Stimulated activated CD8-positive, alpha-beta memory T cell treated with anti-CD3 and anti-CD28 coated beads, Interleukin-2, amount 100 ng/mL, for 1 hour (primary cell): Measurements from ENCODE around the gene LRIF1.
"Not testable (repeated sequence)": the region's sequence is repeated elsewhere in the genome, so short reads cannot be mapped to it uniquely, and the experiment has no call there.

ENCODE experiments used
- DNase-seq, 2 donors: peaks; one replicate each; pipeline ENCODE4 v3.0.0-alpha.2; 2020; ENCODE audit warnings: low read depth in 2 of 2

The LRIF1 gene, protein sequence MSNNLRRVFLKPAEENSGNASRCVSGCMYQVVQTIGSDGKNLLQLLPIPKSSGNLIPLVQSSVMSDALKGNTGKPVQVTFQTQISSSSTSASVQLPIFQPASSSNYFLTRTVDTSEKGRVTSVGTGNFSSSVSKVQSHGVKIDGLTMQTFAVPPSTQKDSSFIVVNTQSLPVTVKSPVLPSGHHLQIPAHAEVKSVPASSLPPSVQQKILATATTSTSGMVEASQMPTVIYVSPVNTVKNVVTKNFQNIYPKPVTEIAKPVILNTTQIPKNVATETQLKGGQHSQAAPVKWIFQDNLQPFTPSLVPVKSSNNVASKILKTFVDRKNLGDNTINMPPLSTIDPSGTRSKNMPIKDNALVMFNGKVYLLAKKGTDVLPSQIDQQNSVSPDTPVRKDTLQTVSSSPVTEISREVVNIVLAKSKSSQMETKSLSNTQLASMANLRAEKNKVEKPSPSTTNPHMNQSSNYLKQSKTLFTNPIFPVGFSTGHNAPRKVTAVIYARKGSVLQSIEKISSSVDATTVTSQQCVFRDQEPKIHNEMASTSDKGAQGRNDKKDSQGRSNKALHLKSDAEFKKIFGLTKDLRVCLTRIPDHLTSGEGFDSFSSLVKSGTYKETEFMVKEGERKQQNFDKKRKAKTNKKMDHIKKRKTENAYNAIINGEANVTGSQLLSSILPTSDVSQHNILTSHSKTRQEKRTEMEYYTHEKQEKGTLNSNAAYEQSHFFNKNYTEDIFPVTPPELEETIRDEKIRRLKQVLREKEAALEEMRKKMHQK

DNA sequence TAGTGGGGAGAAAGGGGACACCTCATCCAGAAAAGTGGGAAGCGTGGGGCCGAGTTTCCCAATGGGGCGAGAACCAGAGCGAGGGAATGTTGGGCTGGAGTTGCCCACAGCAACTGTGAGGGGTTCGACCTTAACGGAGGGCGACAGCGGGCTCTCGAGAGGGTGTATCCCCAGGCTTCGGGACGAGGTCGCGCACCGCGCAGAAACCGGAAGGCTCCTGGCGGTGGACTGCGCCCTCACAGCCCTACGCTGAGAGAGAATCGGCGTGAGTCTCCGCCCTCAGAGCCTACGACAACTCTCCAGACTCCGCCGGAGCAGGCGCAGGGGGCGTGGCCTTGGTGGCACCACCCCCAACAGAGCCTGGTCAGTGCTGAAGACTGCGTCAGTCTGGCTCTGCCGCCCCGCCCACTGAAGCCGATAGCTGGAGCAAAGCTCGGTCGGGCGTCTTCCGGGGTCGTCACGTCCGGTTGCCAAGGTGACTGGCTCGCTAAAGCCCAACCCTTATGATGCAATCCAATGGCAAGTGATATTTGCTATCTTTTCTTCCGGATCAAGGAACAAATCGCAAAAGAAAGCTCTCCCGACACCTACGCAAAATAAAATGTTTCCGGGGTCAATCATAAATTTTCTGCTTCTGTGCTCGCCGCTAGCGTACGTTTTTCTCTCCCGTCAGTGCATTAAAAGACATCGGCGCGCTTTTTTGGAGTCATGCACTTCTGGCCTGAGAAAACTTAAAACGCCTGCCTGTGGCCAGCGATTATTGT, at the start of gene LRIF1:
Gene LRIF1, minus strand, starts transcription at position 232 of the 764 bp plus-strand sequence. CDS start 234 bp downstream, outside the sequence.
- peak; percentile 99 to 100 for DNase-seq

DNA sequence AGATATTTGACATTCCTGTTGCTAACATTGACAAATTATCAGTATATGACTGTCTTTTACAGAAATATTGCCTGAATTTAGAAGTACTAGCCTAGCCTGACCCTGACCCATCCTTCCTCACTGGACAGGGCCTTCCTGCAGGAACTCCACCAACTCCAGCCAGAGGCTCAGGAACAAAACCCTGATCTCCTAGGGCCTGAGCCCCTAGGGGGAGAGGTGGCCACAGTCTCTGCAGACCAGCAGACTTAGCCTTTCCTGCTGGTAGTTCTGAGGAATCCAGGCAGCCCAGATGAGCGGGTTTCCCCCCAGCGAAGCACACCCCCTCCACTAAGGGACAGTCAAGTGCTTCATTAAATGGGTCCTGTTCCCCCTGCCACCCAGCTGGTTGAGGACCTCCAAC, 44.3 kb upstream of the LRIF1 start:
- no peak for DNase-seq

DNA sequence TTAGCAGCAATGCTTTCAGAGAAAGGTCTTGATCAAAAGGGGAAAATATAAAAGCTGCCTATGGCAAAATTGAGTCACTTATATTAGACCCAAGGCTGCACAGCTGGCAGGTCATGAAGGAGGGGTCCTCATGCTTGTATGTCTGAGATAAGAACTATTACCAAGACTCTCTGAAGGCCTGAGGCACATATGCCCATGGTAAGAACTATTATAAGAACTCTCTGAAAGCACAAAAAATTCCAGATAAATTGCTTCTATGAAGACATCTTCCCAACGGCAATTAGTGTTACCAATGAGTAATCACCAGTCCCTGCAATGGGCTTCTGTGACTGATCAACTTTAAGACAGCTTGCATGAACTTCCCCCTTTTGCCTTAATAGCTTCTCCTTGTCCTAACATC, 42.8 kb upstream of the LRIF1 start:
- no peak for DNase-seq

DNA sequence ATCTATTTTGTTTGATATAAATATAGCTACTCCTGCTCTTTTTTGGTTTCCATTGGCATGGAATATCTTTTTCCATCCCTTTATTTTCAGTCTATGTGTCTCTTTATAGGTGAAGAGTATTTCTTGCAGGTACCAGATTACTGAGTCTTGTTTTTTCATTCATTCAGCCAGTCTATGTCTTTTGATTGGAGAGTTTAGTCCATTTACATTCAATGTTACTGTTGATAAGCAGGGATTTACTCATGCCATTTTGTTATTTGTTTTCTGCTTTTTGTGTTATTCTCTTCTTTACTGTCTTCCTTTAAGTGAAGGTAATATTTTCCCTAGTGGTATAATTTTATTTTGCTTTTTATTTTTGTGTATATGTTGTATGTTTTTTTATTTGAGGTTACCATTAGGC, 35.9 kb upstream of the LRIF1 start:
- DNase-seq: not testable (repeated sequence)

DNA sequence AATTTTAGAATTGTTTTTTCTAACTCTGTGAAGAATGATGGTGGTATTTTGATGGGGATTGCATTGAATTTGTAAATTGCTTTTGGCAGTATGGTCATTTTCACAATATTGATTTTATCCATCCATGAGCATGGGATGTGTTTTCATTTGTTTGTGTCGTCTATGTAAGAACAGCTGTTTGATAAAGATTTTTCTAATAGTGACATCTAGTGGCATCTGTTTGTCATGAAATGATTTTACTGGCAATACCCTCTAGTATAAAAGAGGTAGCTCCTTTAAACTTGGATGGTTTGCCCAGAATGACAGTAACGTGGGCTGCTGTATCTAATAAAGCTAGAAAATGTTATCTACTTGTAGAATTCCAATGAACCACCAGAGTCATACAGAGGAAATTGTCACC, 28.6 kb upstream of the LRIF1 start:
- not testable (repeated sequence) for DNase-seq

DNA sequence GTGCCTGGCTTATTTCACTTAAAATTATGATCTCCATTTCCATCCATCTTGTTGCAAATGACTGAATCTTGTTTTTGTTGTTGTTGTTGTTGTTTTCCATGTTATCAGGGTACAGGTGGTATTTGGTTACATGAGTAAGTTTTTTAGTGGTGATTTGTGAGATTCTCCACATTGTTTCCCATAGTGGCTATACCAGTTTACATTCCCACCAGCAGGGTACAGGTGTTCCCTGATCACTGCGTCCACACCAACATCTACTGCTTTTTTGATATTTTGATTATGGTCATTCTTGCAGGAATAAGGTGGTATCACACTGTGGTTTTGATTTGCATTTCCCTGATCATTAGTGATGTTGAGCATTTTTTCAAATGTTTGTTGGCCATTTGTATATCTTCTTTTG, 27.6 kb upstream of the LRIF1 start:
- not testable (repeated sequence) for DNase-seq

DNA sequence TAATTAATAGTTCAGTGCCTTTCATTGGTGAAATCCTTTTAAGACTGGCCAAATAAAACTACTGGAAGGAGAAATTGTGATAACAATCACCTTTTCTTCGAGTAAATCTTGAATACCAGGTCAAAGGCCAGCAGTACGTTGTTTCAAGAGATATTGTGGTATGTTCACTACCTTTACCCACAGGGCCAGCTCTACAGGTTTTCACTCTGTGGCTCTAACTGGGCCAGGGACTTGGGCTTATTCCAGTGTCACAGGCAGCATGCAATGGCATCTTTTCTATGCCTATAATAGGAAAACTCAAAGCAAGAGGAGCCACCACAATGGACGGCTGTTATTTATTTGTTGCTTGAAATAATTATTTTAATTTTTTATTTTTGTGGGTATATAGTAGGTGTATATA, 26.8 kb upstream of the LRIF1 start:
- DNase-seq: no peak

DNA sequence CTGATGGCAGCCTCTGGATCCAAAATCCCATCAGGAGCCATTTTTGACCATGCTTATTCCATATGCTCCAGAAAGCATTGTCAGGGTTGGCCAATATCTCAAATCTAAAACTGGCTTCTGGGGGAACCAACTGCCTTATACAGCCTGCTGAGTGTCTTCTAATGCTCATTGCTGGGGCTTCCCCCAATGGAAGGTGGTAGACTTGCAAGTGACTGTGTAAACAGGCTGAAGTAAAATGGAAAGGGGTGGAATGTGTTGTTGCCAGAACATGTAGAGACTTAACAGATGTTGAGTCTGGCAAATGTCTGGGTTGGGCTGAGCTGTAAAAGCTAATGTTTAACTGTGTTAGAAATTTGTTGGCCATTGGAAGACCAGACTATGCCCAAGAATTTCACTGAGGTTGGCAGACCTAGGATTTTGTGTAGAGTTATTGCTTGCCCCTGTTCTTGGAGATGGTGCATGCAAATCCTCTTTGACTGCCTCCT, 22.7 kb upstream of the LRIF1 start:
- DNase-seq: no peak

DNA sequence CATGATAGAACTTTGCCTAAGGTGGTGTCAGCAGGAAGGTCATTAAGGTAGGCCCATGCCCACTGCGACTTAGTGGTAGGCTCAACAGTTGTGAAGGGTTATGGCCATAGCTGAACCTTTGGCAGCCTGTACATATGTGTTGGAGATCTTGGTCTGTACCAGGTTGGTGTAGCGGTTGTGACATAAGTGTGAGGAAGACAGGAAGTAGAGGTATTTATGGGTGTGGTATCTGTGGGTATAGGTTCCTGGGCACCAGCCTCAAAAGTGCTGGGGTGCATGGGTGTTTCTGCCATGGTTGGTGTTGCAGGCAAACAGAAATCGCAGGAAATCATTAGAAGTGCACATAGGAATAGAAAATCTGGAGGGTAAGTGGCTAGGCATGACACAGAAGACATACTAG, 18.6 kb upstream of the LRIF1 start:
- no peak for DNase-seq

DNA sequence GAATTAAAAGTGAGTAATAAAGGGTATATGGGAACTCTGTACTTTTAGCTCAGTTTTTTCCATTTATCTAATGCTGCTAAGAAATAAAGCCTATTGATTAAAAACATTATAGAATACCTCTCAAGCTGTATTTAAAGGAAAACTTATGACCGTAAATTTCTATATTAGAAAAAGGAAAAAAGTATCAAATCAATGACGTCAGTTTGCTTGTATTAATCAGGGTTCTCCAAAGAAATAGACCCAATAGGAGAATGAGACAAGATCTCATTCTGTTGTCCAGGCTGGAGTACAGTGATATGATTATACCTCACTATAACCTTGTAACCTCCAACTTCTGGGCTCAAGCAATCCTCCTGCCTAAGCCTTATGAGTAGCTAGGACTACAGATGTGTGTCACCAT, 15.4 kb upstream of the LRIF1 start:
- no peak for DNase-seq

DNA sequence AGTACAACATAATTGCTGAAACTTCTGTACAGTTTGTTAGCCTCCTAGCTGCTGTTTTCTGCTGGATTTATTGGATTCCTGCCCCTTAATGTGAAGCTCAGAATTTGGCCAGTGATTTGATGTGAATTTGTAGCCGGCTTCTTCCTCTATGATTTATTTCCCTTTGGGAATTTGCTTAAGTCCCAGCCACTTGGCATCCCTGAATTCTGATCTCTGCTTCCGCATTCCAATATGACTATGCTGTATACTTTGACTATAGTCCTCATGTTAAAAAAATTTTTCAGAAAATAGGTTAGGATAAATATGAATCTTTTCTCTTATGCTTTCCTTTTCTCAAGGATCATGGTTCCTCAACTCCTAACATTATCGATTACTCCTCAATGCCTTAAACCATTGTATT, 12.4 kb upstream of the LRIF1 start:
- DNase-seq: no peak

DNA sequence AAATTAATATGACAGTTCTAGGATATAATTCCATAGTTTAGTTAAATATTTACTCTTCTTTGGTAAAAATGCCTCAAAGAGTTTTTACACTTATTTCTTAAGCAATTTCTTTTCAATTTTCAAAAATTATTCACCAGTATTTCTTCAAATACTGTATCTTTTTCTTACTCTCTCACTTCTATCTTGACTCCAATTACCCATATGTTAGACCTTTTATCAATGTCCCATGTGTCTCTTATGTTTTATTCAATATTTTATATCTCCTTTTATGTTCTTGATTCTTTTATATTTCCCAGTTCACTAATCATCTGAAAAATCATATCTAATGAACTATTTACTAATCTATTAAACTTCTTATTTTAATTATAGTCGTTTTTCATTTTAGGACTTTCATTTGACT, 11.5 kb upstream of the LRIF1 start:
- DNase-seq: no peak

DNA sequence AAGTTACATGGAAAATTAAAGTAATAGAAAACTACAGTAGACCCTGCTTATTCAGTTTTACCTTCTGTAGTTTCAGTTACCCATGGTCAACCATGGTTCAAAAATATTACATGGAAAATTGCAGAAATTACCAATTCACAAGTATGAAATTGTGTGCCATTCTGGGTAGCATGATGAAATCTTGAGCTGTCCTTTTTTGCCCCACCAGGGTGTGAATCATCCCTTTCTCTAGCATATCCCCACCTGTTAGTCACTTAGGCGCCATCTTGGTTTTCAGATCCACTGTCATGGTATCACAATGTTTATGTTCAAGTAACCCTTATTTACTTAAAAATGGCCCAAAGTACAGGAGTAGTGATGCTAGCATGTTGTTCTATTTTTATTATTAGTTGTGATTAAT, 3.5 kb upstream of the LRIF1 start:
- DNase-seq: no peak

DNA sequence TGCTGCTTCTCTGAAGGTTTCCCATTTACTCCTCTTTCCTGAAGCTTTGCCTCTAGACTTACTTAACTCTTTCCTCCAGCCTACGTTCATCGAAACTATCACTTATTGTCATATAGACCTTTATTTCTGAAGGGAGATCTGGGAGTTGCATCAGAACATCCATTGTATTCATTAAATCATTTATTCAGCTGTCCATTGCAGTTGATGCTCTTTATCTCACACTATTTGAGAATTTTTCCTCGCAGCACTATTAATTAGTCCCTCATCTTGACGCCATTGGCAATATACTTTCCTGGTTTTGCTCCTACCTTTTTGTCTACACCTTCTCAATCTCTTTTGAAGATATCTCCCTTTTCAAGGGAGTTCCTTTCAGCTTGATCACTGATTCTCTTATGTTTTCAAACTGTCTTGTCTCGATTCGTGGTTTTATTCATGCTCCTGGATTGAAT, 757 bp upstream of the LRIF1 start:
- no peak for DNase-seq

DNA sequence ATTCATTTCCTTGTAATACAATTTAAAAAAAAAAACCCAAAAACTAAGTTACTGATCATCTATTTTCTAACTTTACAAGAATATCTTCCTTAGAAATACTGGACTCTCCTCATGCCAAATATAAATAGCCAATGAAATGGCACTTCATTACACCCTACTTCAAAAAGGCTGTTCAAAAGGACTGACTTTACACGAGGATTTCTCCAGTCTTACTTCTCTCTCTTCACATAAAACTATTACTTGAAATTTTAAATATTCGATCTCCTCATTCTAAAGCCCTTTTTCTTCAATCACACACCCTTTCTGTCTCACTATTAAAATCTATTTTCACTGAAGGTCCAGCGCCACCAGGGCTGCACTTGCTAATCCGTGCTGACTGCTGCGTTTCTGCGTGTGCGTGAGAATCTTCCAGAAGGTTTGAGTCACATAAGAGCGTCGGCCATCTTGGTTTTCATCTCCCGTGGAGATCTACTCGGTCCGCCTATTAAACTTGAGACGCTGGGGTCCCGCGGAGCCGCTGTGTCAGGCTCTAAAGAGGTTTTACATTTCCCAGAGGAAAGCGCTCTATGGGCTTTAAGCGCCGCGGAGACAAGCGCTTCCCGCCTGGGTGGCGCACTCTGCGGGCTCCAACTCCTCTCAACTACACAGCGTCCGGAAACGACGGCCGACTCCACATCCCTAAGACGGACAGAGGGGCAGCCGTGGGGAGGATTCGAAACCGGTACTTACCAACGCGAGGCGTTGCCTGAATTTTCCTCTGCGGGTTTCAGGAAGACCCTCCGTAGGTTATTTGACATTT, 631 bp downstream of the LRIF1 start:
- peak; percentile 22 to 42 for DNase-seq

DNA sequence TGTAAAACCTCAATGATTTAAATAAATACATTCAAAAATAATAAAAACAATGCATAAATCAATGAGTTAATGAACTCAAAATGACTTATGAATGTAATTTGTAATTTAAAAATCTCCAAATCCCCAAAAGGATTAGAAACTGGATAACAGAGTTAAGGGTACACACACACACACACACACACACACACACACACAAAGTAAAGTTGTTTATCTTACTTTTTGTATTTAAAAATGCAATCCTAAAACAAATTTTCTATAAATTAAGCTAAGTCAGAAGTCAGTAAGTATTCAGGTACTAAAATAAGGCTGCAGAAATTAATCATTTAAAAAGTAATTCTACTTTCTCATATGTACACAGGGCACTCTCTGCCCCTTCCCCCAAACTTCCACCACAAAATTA, 1.8 kb downstream of the LRIF1 start:
- no peak for DNase-seq

DNA sequence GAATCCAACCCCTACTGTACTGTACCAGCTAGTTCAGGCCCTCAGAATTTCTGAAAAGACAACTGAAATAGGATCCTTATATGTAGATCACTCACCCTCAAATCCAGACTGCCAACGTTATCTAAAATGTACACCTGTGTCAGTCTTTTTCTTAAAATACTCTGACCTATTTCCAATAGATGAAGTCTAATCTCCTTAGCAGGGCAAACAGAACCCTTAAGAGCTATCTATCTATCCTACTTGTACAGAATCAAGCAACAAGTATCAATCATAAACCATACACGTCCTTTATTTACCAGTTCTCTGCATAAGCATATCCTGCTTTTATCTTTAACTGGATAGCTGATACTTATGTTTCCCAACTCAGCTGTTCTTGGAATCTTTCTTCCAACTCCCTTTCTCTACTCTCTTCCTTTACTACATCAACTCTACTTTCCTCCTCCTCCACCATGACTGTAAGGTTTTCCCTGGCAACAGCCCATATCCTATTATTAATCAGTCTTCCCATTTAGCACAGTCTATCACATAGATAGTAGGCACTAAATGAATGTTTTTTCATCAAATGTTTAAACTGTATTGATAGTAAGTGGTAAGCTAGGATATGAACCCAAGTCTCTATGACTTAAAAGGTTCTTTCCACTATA, 2.8 kb downstream of the LRIF1 start:
- DNase-seq: no peak

DNA sequence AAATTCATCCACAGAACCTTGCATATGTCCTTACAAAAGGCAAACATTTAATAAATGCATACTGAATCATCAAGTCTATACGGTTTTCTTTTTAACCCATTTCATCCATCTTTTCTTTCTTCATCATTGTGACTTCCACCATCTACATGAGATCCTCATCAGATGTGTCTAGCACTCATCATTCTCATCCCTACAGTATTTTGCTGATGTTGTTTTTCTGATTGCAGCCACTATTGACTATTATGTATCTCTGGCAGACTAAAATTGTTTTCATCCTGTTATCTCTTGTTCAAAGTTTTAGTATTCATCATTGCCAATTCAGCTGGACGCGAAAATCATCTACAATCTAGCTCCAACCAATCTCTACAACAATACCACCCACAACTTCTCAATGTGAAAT, 5.9 kb downstream of the LRIF1 start:
- DNase-seq: no peak

DNA sequence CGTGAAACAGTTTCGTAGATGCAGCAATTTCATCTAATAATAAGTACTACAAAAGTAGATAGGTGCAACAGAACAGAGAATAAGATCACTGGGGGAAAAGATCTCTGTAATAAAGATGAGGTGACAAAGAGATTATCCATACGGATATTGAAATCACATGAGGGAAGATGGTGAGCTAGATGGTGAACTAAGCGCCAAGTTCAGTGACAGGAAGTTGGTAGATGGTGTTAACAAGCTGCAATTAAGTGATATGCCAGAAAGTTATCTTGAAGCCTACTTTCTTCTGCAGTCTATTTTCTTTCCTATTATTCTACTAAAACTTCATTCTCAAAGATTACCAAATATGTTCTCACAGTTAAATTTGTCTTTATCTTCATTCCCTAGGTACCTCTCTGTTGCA, 7.1 kb downstream of the LRIF1 start:
- no peak for DNase-seq

DNA sequence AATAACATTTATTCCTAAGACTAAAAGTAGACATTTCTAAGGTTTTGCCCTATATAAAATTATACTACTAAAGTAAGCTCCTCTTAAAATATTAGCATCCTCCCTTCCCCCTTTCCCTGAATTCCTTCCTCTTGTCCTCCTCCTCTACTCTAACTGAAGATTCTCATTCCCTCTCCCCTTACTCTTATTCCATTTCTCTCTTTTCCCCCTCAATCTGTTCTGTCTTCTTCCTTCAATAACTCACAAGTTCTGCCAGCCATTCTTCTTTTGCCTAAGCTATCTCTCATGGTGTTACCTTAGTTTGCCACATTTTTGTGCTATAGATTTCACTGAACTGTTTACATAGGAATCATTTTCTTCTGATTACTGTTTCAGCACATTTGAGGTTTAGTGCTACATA, 10.7 kb downstream of the LRIF1 start:
- no peak for DNase-seq

DNA sequence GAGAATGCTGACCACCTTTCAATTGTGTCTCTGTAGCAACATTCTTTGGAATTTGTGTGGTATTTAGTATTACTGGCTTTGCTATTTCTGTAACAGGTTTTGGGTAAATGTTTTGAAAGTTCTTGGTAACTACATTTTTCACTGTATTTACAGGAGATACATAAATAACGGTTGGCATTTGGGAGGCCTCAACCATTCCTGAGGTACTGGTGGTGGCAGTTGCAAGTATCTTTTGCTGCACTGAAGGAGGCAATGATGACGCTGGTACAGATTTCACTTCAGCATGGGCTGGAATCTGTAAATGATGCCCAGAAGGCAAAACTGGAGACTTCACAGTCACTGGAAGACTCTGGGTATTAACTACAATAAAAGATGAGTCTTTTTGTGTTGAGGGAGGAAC, 11.7 kb downstream of the LRIF1 start:
- DNase-seq: no peak
